K562 (cell line): ENCODE results near the gene SAP30BP. TPM values are rescaled to one million over a fixed set of nuclear protein-coding genes. Genes with fewer than 3 reads are reported as not detected.
A peak's percentile ranks its signal among the peaks of the same experiment; 100 is the strongest.

Experiments
- ATF7 ChIP-seq: fragments of 450-650 bp; IDR thresholded peaks from 2 replicates; pipeline ENCODE4 v1.7.1; 2014; ENCODE audit warnings: mild to moderate bottlenecking, moderate library complexity
- ERF ChIP-seq: fragments of 450-650 bp; formaldehyde crosslinking; IDR thresholded peaks from 2 replicates; pipeline ENCODE4 v1.4.0; 2020; ENCODE audit warnings: mild to moderate bottlenecking, mixed read lengths
- HDAC6 ChIP-seq: IDR thresholded peaks from 2 replicates; pipeline ENCODE4 v1.6.1; 2012; ENCODE audit warnings: low read depth, mild to moderate bottlenecking, control low read depth, inconsistent platforms, low read length, moderate library complexity
- KAT2B ChIP-seq: IDR thresholded peaks from one replicate; pipeline ENCODE4 v1.6.1; 2012; ENCODE audit warnings: low read depth, mild to moderate bottlenecking, control low read depth, inconsistent platforms, low read length, moderate library complexity
- MAX ChIP-seq: sonication (generic); formaldehyde crosslinking; IDR thresholded peaks from 2 replicates; pipeline ENCODE4 v1.9.0; 2022; ENCODE audit warnings: mild to moderate bottlenecking, missing genetic modification reagents
- PCBP2 ChIP-seq: fragments of 200-400 bp; formaldehyde crosslinking; IDR thresholded peaks from 2 replicates; pipeline ENCODE4 v1.6.1; 2018; ENCODE audit warnings: low read length, low read depth, mild to moderate bottlenecking, moderate library complexity; ENCODE audit not compliant: poor library complexity, severe bottlenecking
- POLR3A ChIP-seq: IDR thresholded peaks from 2 replicates; pipeline ENCODE4 v1.6.1; 2011; ENCODE audit warnings: borderline replicate concordance, mild to moderate bottlenecking, moderate library complexity; ENCODE audit not compliant: insufficient read length, insufficient read depth; ENCODE audit errors: extremely low read depth
- REST ChIP-seq, 2 experiments: fragments of 450-650 bp; formaldehyde crosslinking in 1 of 2; IDR thresholded peaks; 2 replicates each; pipeline versions ENCODE4 v1.4.0 to v1.6.1; 2014 to 2020; ENCODE audit warnings: mild to moderate bottlenecking in 2 of 2, borderline replicate concordance in 1 of 2, low read depth in 1 of 2
- SAFB ChIP-seq: fragments of 200-400 bp; formaldehyde crosslinking; IDR thresholded peaks from 2 replicates; pipeline ENCODE4 v1.6.1; 2017; ENCODE audit warnings: low read depth, low read length, borderline replicate concordance
- SLC30A9 ChIP-seq: fragments of 250-450 bp; sonication (Bioruptor Pico); IDR thresholded peaks from 2 replicates; pipeline ENCODE4 v1.8.0; 2022; ENCODE audit warnings: mild to moderate bottlenecking, moderate library complexity
- SP1 ChIP-seq: sonication (generic); formaldehyde crosslinking; IDR thresholded peaks from 2 replicates; pipeline ENCODE4 v1.8.1; 2022; ENCODE audit warnings: mild to moderate bottlenecking, missing genetic modification reagents
- XRCC4 ChIP-seq: IDR thresholded peaks from one replicate; pipeline ENCODE4 v1.6.1; 2011; ENCODE audit not compliant: insufficient read depth, insufficient read length; ENCODE audit errors: extremely low read depth
- ZNF134 ChIP-seq: fragments of 250-450 bp; sonication (Bioruptor Pico); conservative IDR thresholded peaks from 2 replicates; pipeline ENCODE4 v1.4.0; 2020
- ZNF766 ChIP-seq: fragments of 200-800 bp; sonication (Bioruptor generic); conservative IDR thresholded peaks from 2 replicates; pipeline ENCODE4 v1.6.1; 2016; ENCODE audit warnings: missing genetic modification characterization, missing compliant biosample characterization
- polyA plus RNA-seq, 8 experiments: library from polyadenylated mRNA; depleted of rRNA in 4 of 8; stranded (reverse) in 5 of 8; unstranded in 3 of 8; fragments of >200 nt; fragmentation: Nextera tagmentation in 2 of 8; fragmentation: Illumina TruSeq in 1 of 8; extraction: Ambion mirVana in 2 of 8; extraction: Trizol in 1 of 8; gene quantifications; 2 replicates each; pipeline versions ENCODE4 v1.2.1 to v1.2.3, GENCODE V29; 2011 to 2014; ENCODE audit warnings: inconsistent platforms in 1 of 8, missing spikeins in 1 of 8
- total RNA-seq, 7 experiments: library from RNA; depleted of rRNA in 6 of 7; stranded (reverse); fragments of >200 nt in 6 of 7; fragmentation: Illumina TruSeq in 2 of 7; extraction: Trizol in 2 of 7; gene quantifications; 2 replicates each; pipeline versions ENCODE4 v1.2.1 to v1.2.3, GENCODE V29; 2011 to 2021; ENCODE audit warnings: low replicate concordance in 1 of 7
- TF ChIP-seq, protein P1 (sequence below), 2 experiments: fragments of 450-650 bp in 1 of 2; sonication (generic) in 1 of 2; formaldehyde crosslinking; conservative IDR thresholded peaks; 2 replicates each; pipeline versions ENCODE4 v1.4.0 to v1.8.1; 2020 to 2022; ENCODE audit warnings: mild to moderate bottlenecking in 1 of 2, missing genetic modification reagents in 1 of 2

SAP30BP gene
- total and polyA plus RNA-seq, 9 of the 15 experiments (the other 6 are each of a cell fraction or from before 2014, with no cell fraction given) = 45.3 to 154 (median 71.7) TPM

DNA sequence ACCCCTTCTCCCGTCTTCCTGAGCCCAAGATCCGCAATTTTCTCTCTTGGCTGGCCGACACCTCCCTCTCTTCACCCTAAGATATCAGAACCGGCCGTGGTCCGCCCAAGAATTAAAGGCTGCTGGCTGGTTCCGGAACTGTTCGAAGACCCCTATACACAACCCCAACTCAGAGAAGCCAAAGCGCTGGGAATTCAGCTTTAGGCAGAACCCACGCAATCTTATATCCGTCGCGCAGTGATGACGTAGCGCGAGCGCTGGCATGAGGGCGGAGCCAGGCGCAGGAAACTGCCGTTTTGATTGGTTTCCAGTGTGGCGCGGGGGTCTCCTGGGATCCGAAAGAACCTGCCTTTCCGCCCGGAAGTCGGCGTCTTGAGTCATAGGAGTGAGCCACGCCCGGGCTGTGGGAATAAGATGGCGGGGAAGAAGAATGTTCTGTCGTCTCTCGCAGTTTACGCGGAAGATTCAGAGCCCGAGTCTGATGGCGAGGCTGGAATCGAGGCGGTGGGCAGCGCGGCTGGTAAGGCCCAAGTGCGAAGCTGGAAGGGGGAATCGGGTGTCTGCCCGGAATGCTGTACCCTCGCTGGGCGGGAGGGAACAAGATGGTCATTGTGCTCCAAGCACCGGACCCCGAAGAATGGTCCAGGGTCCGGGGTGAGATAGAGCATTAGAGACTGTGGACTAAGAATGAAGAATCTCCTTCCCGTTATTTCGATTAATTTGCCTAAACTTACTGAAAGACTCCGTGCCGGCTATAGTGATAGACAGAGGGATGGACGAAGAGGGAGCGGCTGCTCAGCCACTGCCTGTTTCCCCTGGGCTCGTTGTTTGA is at the start of gene SAP30BP, which contains the start of gene RECQL5 (continued):
- TF ChIP-seq, protein P1, sequence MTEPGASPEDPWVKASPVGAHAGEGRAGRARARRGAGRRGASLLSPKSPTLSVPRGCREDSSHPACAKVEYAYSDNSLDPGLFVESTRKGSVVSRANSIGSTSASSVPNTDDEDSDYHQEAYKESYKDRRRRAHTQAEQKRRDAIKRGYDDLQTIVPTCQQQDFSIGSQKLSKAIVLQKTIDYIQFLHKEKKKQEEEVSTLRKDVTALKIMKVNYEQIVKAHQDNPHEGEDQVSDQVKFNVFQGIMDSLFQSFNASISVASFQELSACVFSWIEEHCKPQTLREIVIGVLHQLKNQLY (CRISPR knock-in tag; conservative IDR thresholded peaks at IDR 0.05) = no peak
- TF ChIP-seq SP1 (CRISPR knock-in tag) = peak; percentile 93
- TF ChIP-seq PCBP2 = no peak
- TF ChIP-seq ZNF134 (CRISPR knock-in tag) = no peak
- TF ChIP-seq SLC30A9 (CRISPR knock-in tag) = no peak
- TF ChIP-seq XRCC4 = no peak
- TF ChIP-seq REST (IDR thresholded peaks at IDR 0.05; ENCODE audit: borderline replicate concordance) = no peak
- 0 out of 2 replicates have a peak, but pooled peaks have one; percentile 55 for TF ChIP-seq REST (CRISPR knock-in tag; IDR thresholded peaks at IDR 0.05; ENCODE audit: low read depth)
- TF ChIP-seq MAX (CRISPR knock-in tag) = peak; percentile 54; the same call in 1 of the 2 replicates
- TF ChIP-seq ZNF766 (CRISPR knock-in tag) = no peak
- TF ChIP-seq SAFB = no peak
- no peak for TF ChIP-seq POLR3A
- no peak for TF ChIP-seq KAT2B
- no peak for TF ChIP-seq HDAC6
- peak; percentile 93 for TF ChIP-seq ATF7
- TF ChIP-seq ERF (CRISPR knock-in tag) = no peak
